ENCODE data around the gene SLN.
A peak's percentile ranks its signal among the peaks of the same experiment; 100 is the strongest.

The SLN gene

GRCh38 chr11:107719073-107719472 is 7.2 kb upstream of the SLN start:
- DNase-seq, result peak; percentile 16

DNA sequence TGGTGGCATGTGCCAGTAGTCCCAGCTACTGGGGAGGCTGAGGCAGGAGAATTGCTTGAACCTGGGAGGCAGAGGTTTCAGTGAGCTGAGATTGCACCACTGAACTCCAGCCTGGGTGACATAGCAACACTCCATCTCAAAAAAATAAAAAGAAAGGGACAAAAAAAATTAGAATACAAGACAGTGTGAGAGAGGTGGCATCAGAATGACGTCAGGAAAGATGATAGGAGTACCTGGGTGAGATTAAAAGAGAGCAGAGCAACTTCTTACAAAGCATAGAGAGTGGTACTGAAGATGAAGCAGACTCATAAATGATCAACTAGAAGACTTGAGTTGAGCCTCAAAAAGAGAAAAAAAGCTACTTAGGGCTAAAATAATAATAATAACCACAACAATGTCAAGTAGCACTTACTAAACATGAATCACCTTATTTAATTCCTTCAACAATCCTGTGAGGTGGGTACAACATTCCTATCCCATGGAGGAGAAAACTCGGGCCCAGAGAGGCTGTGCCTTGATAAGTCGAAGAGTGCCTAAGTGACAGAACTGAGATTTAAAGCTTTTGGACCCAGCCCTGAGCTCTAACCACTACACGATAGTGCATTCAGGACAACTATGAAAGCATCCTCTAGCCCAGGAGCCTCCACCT is 5.2 kb upstream of the SLN start:
- no peak for DNase-seq

GRCh38 chr11:107713009-107713408 is 1.2 kb upstream of the SLN start:
- peak; percentile 11 for DNase-seq

DNA sequence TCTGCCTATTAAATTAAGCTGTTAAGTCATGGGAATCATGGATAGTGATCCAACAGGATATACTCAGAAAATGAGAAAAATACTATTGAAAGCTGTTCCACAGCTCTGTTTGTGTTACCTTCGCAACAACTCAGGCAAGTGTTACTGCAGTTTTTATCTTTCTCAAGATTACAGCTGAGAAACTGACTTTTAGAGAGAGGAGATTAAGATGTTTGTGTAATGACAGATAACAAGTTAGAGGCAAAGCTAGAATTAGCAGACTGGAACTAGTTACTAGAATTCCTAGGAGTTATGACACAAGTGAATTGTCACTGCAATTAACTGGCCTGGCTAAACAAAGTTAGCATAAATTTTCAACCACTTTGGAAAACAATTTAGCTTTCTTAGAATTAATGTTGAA is 1.6 kb downstream of the SLN start:
- no peak for DNase-seq

DNA sequence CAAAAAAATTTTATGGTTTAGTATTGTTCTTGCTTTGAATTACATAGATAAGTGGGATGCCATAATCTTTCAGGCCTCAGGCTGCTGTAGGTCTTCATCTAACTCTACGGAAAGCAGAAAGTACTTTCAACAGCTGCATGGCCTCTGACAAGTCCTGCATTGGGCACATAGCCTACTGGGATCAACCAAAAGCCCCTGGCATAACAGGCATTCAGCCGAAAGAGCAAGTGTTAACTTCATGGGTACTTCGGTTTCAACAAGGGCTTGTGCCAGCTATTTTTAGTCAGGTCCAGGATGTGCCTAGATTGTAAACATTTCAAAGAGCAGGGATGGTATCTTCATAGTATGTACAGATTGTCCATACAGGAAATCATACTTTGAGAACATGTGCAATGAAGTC is 3.1 kb downstream of the SLN start:
- no peak for DNase-seq

DNA sequence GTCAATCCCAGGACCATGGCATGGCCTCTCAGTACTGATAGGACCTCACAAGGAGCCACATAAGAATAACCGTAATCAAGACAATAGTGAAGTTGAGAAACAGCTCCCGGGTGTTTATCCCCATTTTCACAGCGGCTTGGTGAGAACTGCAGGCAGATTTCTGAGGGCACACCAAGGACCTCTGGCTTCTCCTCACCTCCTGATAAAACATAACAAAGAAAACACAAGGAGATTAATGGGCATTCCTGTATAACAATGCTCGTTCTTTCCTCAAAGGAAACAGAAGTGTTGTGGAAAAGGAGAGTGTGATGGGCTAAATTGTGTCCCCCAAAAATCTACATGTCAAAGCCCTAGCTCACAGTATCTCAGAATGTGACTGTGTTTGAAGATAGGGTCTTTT is 4.0 kb downstream of the SLN start:
- DNase-seq, result no peak

DNA sequence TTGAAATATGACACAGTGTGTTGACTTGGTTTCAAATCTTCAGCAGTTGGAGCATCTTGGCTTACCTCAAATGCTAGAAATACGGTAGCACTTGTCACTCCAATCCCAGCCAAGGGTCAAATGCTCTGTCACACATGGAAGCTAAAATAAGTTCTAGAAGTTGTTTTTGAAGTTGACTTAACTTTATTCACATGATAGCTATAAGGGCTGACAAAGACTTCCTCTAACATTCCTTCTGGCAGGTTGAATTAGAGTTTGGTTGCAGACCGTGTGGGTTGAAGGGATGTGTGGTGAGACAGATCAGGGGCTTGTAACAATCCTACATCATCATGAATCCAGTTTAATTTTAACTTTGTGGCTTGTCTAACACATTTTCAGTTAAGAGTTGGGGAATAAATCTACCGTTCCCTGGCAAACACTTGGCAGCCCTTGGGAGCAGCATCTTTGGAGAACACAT is 4.6 kb downstream of the SLN start:
- DNase-seq, result no peak

DNA sequence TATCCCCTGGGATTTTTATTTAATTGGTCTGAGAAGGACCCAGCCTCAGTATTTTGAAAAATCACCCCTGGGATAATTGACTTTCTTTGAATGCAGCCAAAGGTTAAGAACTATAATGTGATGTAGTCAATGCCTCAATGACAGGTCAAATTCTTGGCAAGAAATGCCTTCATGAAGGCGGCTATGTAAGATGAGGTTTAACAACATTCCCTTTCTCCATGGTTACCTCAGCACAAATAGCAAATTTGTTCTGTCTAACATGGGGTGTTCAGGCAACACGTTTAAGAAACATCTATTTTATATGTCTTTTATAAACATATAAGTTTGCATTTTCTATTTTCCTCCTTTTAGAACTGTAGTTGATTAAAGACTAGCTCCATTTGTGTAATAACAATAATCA is 5.3 kb downstream of the SLN start:
- no peak for DNase-seq

GRCh38 chr11:107705027-107705426 is 6.8 kb downstream of the SLN start:
- DNase-seq, result no peak

GRCh38 chr11:107704451-107704850 is 7.4 kb downstream of the SLN start:
- no peak for DNase-seq

DNA sequence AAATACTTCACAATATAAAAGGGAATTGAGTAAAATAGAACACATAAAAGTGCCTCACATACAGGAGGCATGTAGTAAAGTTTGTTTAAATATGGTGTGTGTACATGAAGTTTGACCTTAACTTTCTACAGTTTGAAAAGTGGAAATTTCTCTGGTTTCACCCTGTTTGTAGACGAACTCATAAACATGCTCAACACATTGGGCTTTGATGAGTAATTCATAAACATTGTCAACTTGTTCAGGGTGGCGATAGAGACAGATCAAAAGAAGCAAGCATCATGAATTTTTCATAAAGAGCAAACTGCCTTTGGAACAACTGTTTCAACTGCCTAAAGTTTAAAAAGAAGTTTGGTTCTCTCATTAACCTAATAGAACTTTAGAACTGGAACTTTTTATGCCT is 9.1 kb downstream of the SLN start:
- DNase-seq, result no peak

- DNase-seq, result no peak
Measured at GRCh38 chr11:107702109-107702660, 9.7 kb downstream of the SLN start.

- no peak for DNase-seq
Measured at GRCh38 chr11:107699371-107700285, 12.2 kb downstream of the SLN start.

DNA sequence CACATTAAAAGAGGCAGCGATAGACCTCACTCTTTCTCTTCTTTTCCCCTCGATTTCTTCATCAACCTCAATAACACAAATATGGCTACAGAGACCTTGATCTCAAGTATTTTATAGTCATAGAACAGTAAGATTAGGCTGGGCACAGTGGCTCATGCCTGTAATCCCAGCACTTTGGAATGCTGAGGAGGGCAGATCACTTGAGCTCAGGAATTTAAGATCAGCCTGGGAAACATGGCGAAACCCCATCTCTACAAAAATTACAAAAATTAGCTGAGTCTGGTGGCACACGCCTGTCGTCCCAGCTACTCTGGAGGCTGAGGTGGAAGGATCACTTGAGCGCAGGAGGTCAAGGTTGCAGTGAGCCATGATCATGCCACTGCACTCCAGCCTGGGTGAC is 14.6 kb downstream of the SLN start:
- no peak for DNase-seq

GRCh38 chr11:107696140-107696539 is 15.7 kb downstream of the SLN start:
- DNase-seq, result no peak

DNA sequence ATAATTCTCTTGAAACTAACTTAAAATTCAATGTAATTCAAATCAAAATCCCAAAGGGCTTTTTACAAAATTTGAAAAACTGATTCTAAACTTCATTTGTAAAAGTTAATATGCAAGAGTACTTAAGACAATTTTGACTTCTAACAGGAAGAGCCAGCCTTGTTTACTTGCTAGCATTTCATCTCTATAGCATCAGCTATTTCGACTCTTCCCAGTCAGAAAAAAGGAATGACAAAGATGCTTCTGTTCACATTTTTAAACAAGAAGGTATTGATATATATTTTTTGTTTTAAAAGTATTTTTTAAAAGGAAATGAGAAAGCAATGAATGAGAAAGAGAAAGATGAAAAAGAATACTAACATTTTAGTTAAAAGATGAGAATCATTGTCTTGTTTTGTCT is 16.4 kb downstream of the SLN start:
- DNase-seq, result no peak

DNA sequence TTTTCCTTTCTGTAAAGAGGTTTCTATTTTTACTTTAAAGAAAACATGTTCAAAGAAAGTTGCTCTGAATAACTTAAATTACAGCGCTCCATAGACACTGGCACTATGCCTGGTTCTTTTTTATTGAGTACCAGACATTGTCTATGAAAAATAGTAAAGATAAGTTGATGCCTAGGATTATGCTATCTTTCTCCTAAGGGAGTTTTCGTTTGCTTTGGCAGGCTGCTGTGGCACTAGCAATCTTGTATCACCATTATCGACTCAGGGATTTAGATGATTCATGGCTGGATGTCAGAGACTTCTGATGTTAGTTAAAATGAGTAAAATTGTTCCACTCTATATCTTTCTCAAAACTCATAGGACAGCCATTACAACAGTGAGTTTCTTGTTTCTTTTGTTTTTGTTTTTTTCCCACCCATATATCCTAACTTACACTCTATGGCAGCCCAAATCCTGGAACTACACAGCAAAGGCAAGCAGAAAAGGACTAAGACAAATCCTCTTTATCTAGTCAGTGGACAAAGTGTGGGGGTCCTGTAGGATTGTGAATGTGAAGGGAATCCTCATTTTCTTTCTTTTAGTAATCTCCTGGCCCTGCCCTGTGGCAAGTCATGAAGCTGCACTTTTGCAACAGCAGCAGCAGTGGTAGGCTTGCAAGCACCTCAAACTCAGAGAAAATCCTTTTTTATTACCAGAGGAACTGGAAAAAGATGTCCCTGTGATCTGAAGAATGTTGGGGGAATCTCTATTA is 20.7 kb downstream of the SLN start:
- no peak for DNase-seq

GRCh38 chr11:107689317-107690202 is 22.3 kb downstream of the SLN start:
- peak; percentile 74 for DNase-seq

GRCh38 chr11:107688322-107688918 is 23.4 kb downstream of the SLN start:
- no peak for DNase-seq

DNA sequence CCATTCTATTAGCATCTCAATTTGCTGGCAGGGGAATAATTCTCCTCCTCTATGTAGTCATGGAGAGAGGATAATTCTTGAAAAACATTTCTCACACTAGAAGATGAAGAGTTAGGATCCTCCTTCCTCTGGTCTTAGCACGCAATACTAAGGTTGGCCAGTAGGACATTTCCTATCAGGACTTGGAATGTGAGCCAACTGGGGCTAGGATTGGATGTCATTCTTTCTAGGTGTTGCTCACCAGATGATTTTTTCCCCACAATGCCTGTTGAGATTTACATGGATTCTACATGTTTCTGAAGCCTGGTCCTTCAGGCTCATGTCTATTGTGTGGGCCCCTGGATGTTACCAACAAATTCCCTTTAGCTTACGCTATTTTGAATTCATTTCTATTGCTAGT is 28.0 kb downstream of the SLN start:
- DNase-seq, result peak; percentile 43

DNA sequence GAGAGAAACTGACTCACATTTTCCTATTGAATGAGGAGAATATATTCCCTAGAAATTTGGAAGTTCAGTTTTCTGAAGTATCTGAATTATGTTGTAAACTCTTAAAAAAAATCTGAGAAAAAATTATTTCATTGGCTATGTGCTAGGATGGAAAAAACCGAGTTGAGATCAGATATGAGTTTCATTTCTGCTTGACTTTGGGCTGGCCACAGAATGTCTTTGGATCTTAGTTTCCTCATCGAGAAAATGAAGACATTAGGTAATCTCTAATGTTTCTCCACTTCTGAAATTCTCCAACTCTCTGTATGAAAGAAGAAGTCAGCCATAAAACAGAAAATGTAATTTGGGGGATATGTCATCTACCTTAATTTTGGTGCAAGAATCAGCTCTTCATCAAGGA is 28.8 kb downstream of the SLN start:
- no peak for DNase-seq

- DNase-seq, result no peak
Measured at GRCh38 chr11:107682572-107682971, 29.3 kb downstream of the SLN start.
